Testis (tissue), 2 donors: ENCODE results near the gene RNASE7.
"Not testable (repeated sequence)": the region's sequence is repeated elsewhere in the genome, so short reads cannot be mapped to it uniquely, and the experiment has no call there.

Experiments
- CTCF ChIP-seq, 3 experiments: fragments of 450-650 bp in 2 of 3; fragments of 200-600 bp in 1 of 3; sonication (generic) in 1 of 3; IDR thresholded peaks; one replicate each; pipeline ENCODE4 v1.5.1; 2016 to 2019; ENCODE audit warnings: antibody characterized with exemption in 3 of 3, mild to moderate bottlenecking in 2 of 3, moderate library complexity in 1 of 3
- POLR2A ChIP-seq: fragments of 450-650 bp; IDR thresholded peaks from one replicate; pipeline ENCODE4 v1.6.1; 2017; ENCODE audit warnings: antibody characterized with exemption, mild to moderate bottlenecking, moderate library complexity

GRCh38 chr14:21009721-21010120, 32.4 kb upstream of the RNASE7 start:
- not testable (repeated sequence) for TF ChIP-seq POLR2A; CTCF (IDR thresholded peaks at IDR 0.05)
